Prostate gland (tissue), 2 donors: ENCODE data around the gene CTNNA3. TPM values are rescaled to one million over a fixed set of nuclear protein-coding genes. Genes with fewer than 3 reads are reported as not detected.
"Not testable (repeated sequence)": the region's sequence is repeated elsewhere in the genome, so short reads cannot be mapped to it uniquely, and the experiment has no call there.

Experiments used
- DNase-seq: peaks from one replicate; pipeline ENCODE4 v3.0.0-alpha.2; 2019; ENCODE audit warnings: low spot score
- H3K27ac ChIP-seq, 2 donors: fragments of 200-600 bp; sonication (generic); 2 replicates each; pipeline ENCODE4 v1.5.1; 2017 to 2019
- H3K27me3 ChIP-seq: fragments of 200-600 bp; sonication (generic); replicated peaks from 2 replicates; pipeline ENCODE4 v1.5.1; 2019; ENCODE audit not compliant: insufficient read depth
- H3K36me3 ChIP-seq, 2 donors: fragments of 200-600 bp; sonication (generic); 1 replicate in 1 of 2; 2 replicates in 1 of 2; pipeline versions ENCODE4 v1.5.1 to v1.8.1; 2017 to 2019
- H3K4me1 ChIP-seq: fragments of 200-600 bp; sonication (generic); replicated peaks from 2 replicates; pipeline ENCODE4 v1.5.1; 2019
- H3K4me3 ChIP-seq, 2 donors: fragments of 200-600 bp; sonication (generic); 2 replicates each; pipeline ENCODE4 v1.5.1; 2017 to 2019
- H3K9me3 ChIP-seq: fragments of 200-600 bp; sonication (generic); 2 replicates; pipeline ENCODE4 v1.5.1; 2017
- CTCF ChIP-seq, 4 experiments: fragments of 200-600 bp in 2 of 4; fragments of 450-650 bp in 2 of 4; sonication (generic) in 2 of 4; IDR thresholded peaks; 1 replicate in 3 of 4; 2 replicates in 1 of 4; pipeline ENCODE4 v1.5.1; 2016 to 2019; ENCODE audit warnings: antibody characterized with exemption in 4 of 4, mild to moderate bottlenecking in 2 of 4, moderate library complexity in 2 of 4
- POLR2A ChIP-seq: fragments of 450-650 bp; IDR thresholded peaks from one replicate; pipeline ENCODE4 v1.6.1; 2016; ENCODE audit warnings: antibody characterized with exemption, mild to moderate bottlenecking
- POLR2AphosphoS5 ChIP-seq: sonication (generic); formaldehyde crosslinking; IDR thresholded peaks from one replicate; pipeline ENCODE4 v1.6.1; 2017; ENCODE audit warnings: antibody characterized with exemption
- WGBS: methylation state at CpG from one replicate; pipeline ENCODE4 v1.1.5; 2018; 5-methylcytosine and 5-hydroxymethylcytosine counted together
- intact Hi-C: fragments of 100-400 bp; cut with DNase I; formaldehyde crosslinking; loops from one replicate; pipeline ENCODE4 v1.14.2; 2022
- total RNA-seq, 2 donors: library from RNA; depleted of rRNA; stranded (reverse); fragments of >200 nt; gene quantifications; one replicate each; pipeline ENCODE4 v1.1.0, GENCODE V29; 2016

The CTNNA3 gene
- total RNA-seq, 2 donors from 2014 or later, result 0.27 to 7.2 TPM

GRCh38 chr10:67221939-67222494 is 474.0 kb downstream of the CTNNA3 start:
- 81% methylated on average over 4 of the region's 4 CpGs for WGBS

GRCh38 chr10:67211680-67212079 is 484.3 kb downstream of the CTNNA3 start:
- no peak for TF ChIP-seq POLR2AphosphoS5
- TF ChIP-seq POLR2A, result no peak
- no peak for TF ChIP-seq CTCF (IDR thresholded peaks at IDR 0.05)
- Histone ChIP-seq H3K4me3 (no peak overlapping the region), H3K27me3 (no peaks in the 10 kb centered on the region), H3K9me3 (no peaks in the 10 kb centered on the region), H3K4me1 (no peaks in the 10 kb centered on the region), H3K27ac (no peak overlapping the region), H3K36me3 (no peaks in the 10 kb centered on the region)
- 41% methylated on average over 1 of the region's 1 CpG for WGBS
- DNase-seq, result no peak
- intact Hi-C loops, result no loop called here

More at GRCh38 chr10:67221939-67222494, 474.0 kb downstream of the CTNNA3 start:
- TF ChIP-seq POLR2AphosphoS5 (no peak), CTCF (IDR thresholded peaks at IDR 0.05) (no peak), POLR2A (no peak)
- H3K27ac ChIP-seq, result no peak overlapping the region
- no peaks in the 10 kb centered on the region for H3K9me3 ChIP-seq
- no peak overlapping the region for H3K4me3 ChIP-seq
- H3K27me3 ChIP-seq, result no peaks in the 10 kb centered on the region
- no peaks in the 10 kb centered on the region for H3K36me3 ChIP-seq
- H3K4me1 ChIP-seq, result no peaks in the 10 kb centered on the region
- intact Hi-C loops, result no loop called here
- DNase-seq, result no peak

- H3K4me3 ChIP-seq, intact Hi-C loops: not testable (repeated sequence)
Measured at GRCh38 chr10:67207923-67208322, 488.1 kb downstream of the CTNNA3 start.

GRCh38 chr10:67200913-67201564 is 495.0 kb downstream of the CTNNA3 start:
- no peaks in the 10 kb centered on the region for H3K4me1 ChIP-seq
- H3K4me3 ChIP-seq, result no peak overlapping the region
- H3K27me3 ChIP-seq, result no peaks in the 10 kb centered on the region
- H3K27ac ChIP-seq, result no peak overlapping the region
- no peak for DNase-seq
- intact Hi-C loops, result no loop called here
- WGBS, result 95% methylated on average over 3 of the region's 3 CpGs
- TF ChIP-seq POLR2A (no peak), CTCF (IDR thresholded peaks at IDR 0.05) (no peak), POLR2AphosphoS5 (no peak)
- no peaks in the 10 kb centered on the region for H3K9me3 ChIP-seq
- H3K36me3 ChIP-seq, result no peaks in the 10 kb centered on the region

More at GRCh38 chr10:67207923-67208322, 488.1 kb downstream of the CTNNA3 start:
- not testable (repeated sequence) for H3K4me1 ChIP-seq, DNase-seq, H3K27ac ChIP-seq, H3K27me3 ChIP-seq, H3K9me3 ChIP-seq, H3K36me3 ChIP-seq
- WGBS, result 86% methylated on average over 6 of the region's 6 CpGs

- Histone ChIP-seq H3K4me1 (no peaks in the 10 kb centered on the region), H3K27ac (no peak overlapping the region), H3K9me3 (no peaks in the 10 kb centered on the region), H3K4me3 (no peak overlapping the region), H3K27me3 (no peaks in the 10 kb centered on the region), H3K36me3 (no peaks in the 10 kb centered on the region)
- intact Hi-C loops, result no loop called here
- 68% methylated on average over 2 of the region's 2 CpGs for WGBS
- no peak for DNase-seq
- TF ChIP-seq POLR2A (no peak), CTCF (IDR thresholded peaks at IDR 0.05) (no peak), POLR2AphosphoS5 (no peak)
Measured at GRCh38 chr10:67175354-67175753, 520.6 kb downstream of the CTNNA3 start.
